ENCODE measurements around the gene DNAH11.

DNAH11 gene

GRCh38 chr7:21550076-21550475 lies 7.2 kb downstream of the DNAH11 start:
- Histone ChIP-seq H3K4me3 (ENCODE audit: low read length) (no peak overlapping the region), H3K9ac (ENCODE audit: low read depth, low read length) (no peak overlapping the region), H3K4me1 (ENCODE audit: insufficient read depth, low read length) (peaks cover 27% of the 10 kb centered on the region), H3K27me3 (ENCODE audit: insufficient read depth, low read length) (peaks cover 10% of the 10 kb centered on the region; the same call in 1 of the 2 replicates), H3K36me3 (ENCODE audit: insufficient read depth, low read length) (no peaks in the 10 kb centered on the region), H3K9me3 (ENCODE audit: insufficient read depth, low read depth, low read length) (no peaks in the 10 kb centered on the region), H3K27ac (ENCODE audit: low read depth, low read length) (no peak overlapping the region)
- 86% methylated on average over 3 of the region's 3 CpGs for WGBS

GRCh38 chr7:21550821-21551531 lies 8.1 kb downstream of the DNAH11 start:
- Histone ChIP-seq H3K27me3 (ENCODE audit: insufficient read depth, low read length) (peaks cover 2% of the 10 kb centered on the region; the same call in 1 of the 2 replicates), H3K9me3 (ENCODE audit: insufficient read depth, low read depth, low read length) (no peaks in the 10 kb centered on the region), H3K36me3 (ENCODE audit: insufficient read depth, low read length) (no peaks in the 10 kb centered on the region), H3K27ac (ENCODE audit: low read depth, low read length) (no peak overlapping the region), H3K4me3 (ENCODE audit: low read length) (no peak overlapping the region), H3K4me1 (ENCODE audit: insufficient read depth, low read length) (peaks cover 18% of the 10 kb centered on the region), H3K9ac (ENCODE audit: low read depth, low read length) (no peak overlapping the region)
- 78% methylated on average over 5 of the region's 6 CpGs for WGBS

GRCh38 chr7:21562385-21562784 lies 19.5 kb downstream of the DNAH11 start:
- Histone ChIP-seq H3K27me3 (ENCODE audit: insufficient read depth, low read length) (no peaks in the 10 kb centered on the region), H3K27ac (ENCODE audit: low read depth, low read length) (no peak overlapping the region), H3K36me3 (ENCODE audit: insufficient read depth, low read length) (peaks cover 18% of the 10 kb centered on the region; the same call in 1 of the 2 replicates), H3K9ac (ENCODE audit: low read depth, low read length) (no peak overlapping the region), H3K4me1 (ENCODE audit: insufficient read depth, low read length) (no peaks in the 10 kb centered on the region), H3K9me3 (ENCODE audit: insufficient read depth, low read depth, low read length) (no peaks in the 10 kb centered on the region), H3K4me3 (ENCODE audit: low read length) (no peak overlapping the region)
- no CpG with 5 or more reads among the region's 1 CpG for WGBS

GRCh38 chr7:21565614-21566013 lies 22.8 kb downstream of the DNAH11 start:
- Histone ChIP-seq H3K9ac (ENCODE audit: low read depth, low read length) (no peak overlapping the region), H3K27ac (ENCODE audit: low read depth, low read length) (no peak overlapping the region), H3K4me3 (ENCODE audit: low read length) (no peak overlapping the region), H3K4me1 (ENCODE audit: insufficient read depth, low read length) (no peaks in the 10 kb centered on the region), H3K9me3 (ENCODE audit: insufficient read depth, low read depth, low read length) (no peaks in the 10 kb centered on the region), H3K27me3 (ENCODE audit: insufficient read depth, low read length) (no peaks in the 10 kb centered on the region), H3K36me3 (ENCODE audit: insufficient read depth, low read length) (peaks cover 2% of the 10 kb centered on the region; the same call in 1 of the 2 replicates)
- WGBS, result 91% methylated on average over 7 of the region's 7 CpGs

GRCh38 chr7:21566094-21566493 lies 23.3 kb downstream of the DNAH11 start:
- no peak overlapping the region for H3K9ac ChIP-seq (ENCODE audit: low read depth, low read length)
- no peaks in the 10 kb centered on the region for H3K4me1 ChIP-seq (ENCODE audit: insufficient read depth, low read length)
- no peaks in the 10 kb centered on the region for H3K9me3 ChIP-seq (ENCODE audit: insufficient read depth, low read depth, low read length)
- H3K36me3 ChIP-seq (ENCODE audit: insufficient read depth, low read length), result peaks cover 2% of the 10 kb centered on the region; the same call in 1 of the 2 replicates
- no peak overlapping the region for H3K27ac ChIP-seq (ENCODE audit: low read depth, low read length)
- no peak overlapping the region for H3K4me3 ChIP-seq (ENCODE audit: low read length)
- 96% methylated on average over 4 of the region's 4 CpGs for WGBS
- no peaks in the 10 kb centered on the region for H3K27me3 ChIP-seq (ENCODE audit: insufficient read depth, low read length)

- Histone ChIP-seq H3K9me3 (ENCODE audit: insufficient read depth, low read depth, low read length) (no peaks in the 10 kb centered on the region), H3K27ac (ENCODE audit: low read depth, low read length) (no peak overlapping the region), H3K4me1 (ENCODE audit: insufficient read depth, low read length) (no peaks in the 10 kb centered on the region), H3K36me3 (ENCODE audit: insufficient read depth, low read length) (no peaks in the 10 kb centered on the region), H3K9ac (ENCODE audit: low read depth, low read length) (no peak overlapping the region), H3K4me3 (ENCODE audit: low read length) (no peak overlapping the region), H3K27me3 (ENCODE audit: insufficient read depth, low read length) (no peaks in the 10 kb centered on the region)
- no CpG with 5 or more reads among the region's 2 CpGs for WGBS
Measured at GRCh38 chr7:21568762-21569161, 25.9 kb downstream of the DNAH11 start.

GRCh38 chr7:21572331-21573313 lies 29.8 kb downstream of the DNAH11 start:
- H3K9ac ChIP-seq (ENCODE audit: low read depth, low read length), result no peak overlapping the region
- no peaks in the 10 kb centered on the region for H3K9me3 ChIP-seq (ENCODE audit: insufficient read depth, low read depth, low read length)
- H3K4me3 ChIP-seq (ENCODE audit: low read length), result no peak overlapping the region
- H3K36me3 ChIP-seq (ENCODE audit: insufficient read depth, low read length), result no peaks in the 10 kb centered on the region
- WGBS, result 97% methylated on average over 6 of the region's 7 CpGs
- no peaks in the 10 kb centered on the region for H3K27me3 ChIP-seq (ENCODE audit: insufficient read depth, low read length)
- H3K27ac ChIP-seq (ENCODE audit: low read depth, low read length), result no peak overlapping the region
- H3K4me1 ChIP-seq (ENCODE audit: insufficient read depth, low read length), result no peaks in the 10 kb centered on the region

- no peak overlapping the region for H3K4me3 ChIP-seq (ENCODE audit: low read length)
- H3K9ac ChIP-seq (ENCODE audit: low read depth, low read length), result no peak overlapping the region
- peaks cover 8% of the 10 kb centered on the region; the same call in 1 of the 2 replicates for H3K9me3 ChIP-seq (ENCODE audit: insufficient read depth, low read depth, low read length)
- peaks cover 2% of the 10 kb centered on the region; the same call in 1 of the 2 replicates for H3K36me3 ChIP-seq (ENCODE audit: insufficient read depth, low read length)
- WGBS, result 92% methylated on average over 4 of the region's 4 CpGs
- H3K27me3 ChIP-seq (ENCODE audit: insufficient read depth, low read length), result no peaks in the 10 kb centered on the region
- no peaks in the 10 kb centered on the region for H3K4me1 ChIP-seq (ENCODE audit: insufficient read depth, low read length)
- H3K27ac ChIP-seq (ENCODE audit: low read depth, low read length), result no peak overlapping the region
Measured at GRCh38 chr7:21579341-21580072, 36.7 kb downstream of the DNAH11 start.

GRCh38 chr7:21580073-21580521 lies 37.3 kb downstream of the DNAH11 start:
- no peak overlapping the region for H3K4me3 ChIP-seq (ENCODE audit: low read length)
- H3K27ac ChIP-seq (ENCODE audit: low read depth, low read length), result no peak overlapping the region
- H3K9me3 ChIP-seq (ENCODE audit: insufficient read depth, low read depth, low read length), result peaks cover 8% of the 10 kb centered on the region; the same call in 1 of the 2 replicates
- H3K36me3 ChIP-seq (ENCODE audit: insufficient read depth, low read length), result peaks cover 2% of the 10 kb centered on the region; the same call in 1 of the 2 replicates
- no peak overlapping the region for H3K9ac ChIP-seq (ENCODE audit: low read depth, low read length)
- 95% methylated on average over 3 of the region's 4 CpGs for WGBS
- H3K27me3 ChIP-seq (ENCODE audit: insufficient read depth, low read length), result no peaks in the 10 kb centered on the region
- no peaks in the 10 kb centered on the region for H3K4me1 ChIP-seq (ENCODE audit: insufficient read depth, low read length)

GRCh38 chr7:21585070-21585724 lies 42.4 kb downstream of the DNAH11 start:
- no peaks in the 10 kb centered on the region for H3K4me1 ChIP-seq (ENCODE audit: insufficient read depth, low read length)
- no peak overlapping the region for H3K9ac ChIP-seq (ENCODE audit: low read depth, low read length)
- H3K9me3 ChIP-seq (ENCODE audit: insufficient read depth, low read depth, low read length), result peaks cover 8% of the 10 kb centered on the region; the same call in 1 of the 2 replicates
- no peaks in the 10 kb centered on the region for H3K27me3 ChIP-seq (ENCODE audit: insufficient read depth, low read length)
- WGBS, result 98% methylated on average over 4 of the region's 6 CpGs
- no peak overlapping the region for H3K4me3 ChIP-seq (ENCODE audit: low read length)
- no peak overlapping the region for H3K27ac ChIP-seq (ENCODE audit: low read depth, low read length)
- H3K36me3 ChIP-seq (ENCODE audit: insufficient read depth, low read length), result peaks cover 2% of the 10 kb centered on the region; the same call in 1 of the 2 replicates
